HCT116 (cell line): Measurements from ENCODE around the gene CFB. TPM values are rescaled to one million over a fixed set of nuclear protein-coding genes. Genes with fewer than 3 reads are reported as not detected.

ENCODE experiments used
- ATAC-seq: fragments of 200-7000 bp; cut with Tn5 transposase; 2 replicates; pipeline ENCODE4 v1.9.1; 2020; ENCODE audit warnings: mild to moderate bottlenecking, moderate library complexity
- BruUV-seq: library from RNA; stranded (reverse); fragments of 400-500 nt; replicated peaks from 2 replicates; lab custom pipeline; 2021; lab: Mats Ljungman, UMichigan
- CTCF ChIA-PET: fragments of 300-600 bp; sonication (Branson Sonifier 250); formaldehyde crosslinking; loops from one replicate; lab custom pipeline; 2021; ENCODE audit warnings: antibody characterized with exemption; lab: Charles Lee
- POLR2A ChIA-PET: fragments of 300-600, 350-600 bp; sonication (Branson Sonifier 250); formaldehyde crosslinking; loops from one replicate; lab custom pipeline; 2021; ENCODE audit warnings: antibody characterized with exemption; lab: Charles Lee
- RAD21 ChIA-PET, 2 experiments: fragments of 300-600 bp; sonication (Branson Sonifier 250); formaldehyde crosslinking; loops; one replicate each; lab custom pipeline; 2023; ENCODE audit warnings: low total read pairs in 2 of 2; ENCODE audit not compliant: uncharacterized antibody in 2 of 2, unreplicated experiment in 2 of 2, low non-redundant PET in 1 of 2; lab: Charles Lee
- DNase-seq: peaks from one replicate; pipeline ENCODE4 v3.0.0-alpha.2; 2010; ENCODE audit warnings: low read depth, low spot score
- H2AFZ ChIP-seq: fragments of 200-600 bp; shearing (Covaris generic), sonication (generic); 2 replicates; pipeline ENCODE4 v1.6.1; 2017; ENCODE audit warnings: low read depth, mixed run types, mixed read lengths, antibody characterized with exemption, low read length; ENCODE audit not compliant: poor library complexity, severe bottlenecking
- H3K27ac ChIP-seq: 2 replicates; pipeline ENCODE4 v1.5.1; 2012; ENCODE audit warnings: low read depth, low read length
- H3K27me3 ChIP-seq: fragments of 200-600 bp; sonication (generic); 2 replicates; pipeline ENCODE4 v1.6.1; 2016; ENCODE audit warnings: mixed run types, low read length, mixed read lengths; ENCODE audit not compliant: insufficient read depth
- H3K36me3 ChIP-seq, 2 experiments: fragments of 200-500 bp in 1 of 2; fragments of 200-600 bp in 1 of 2; sonication (Bioruptor generic) in 1 of 2; sonication (generic) in 1 of 2; 2 replicates each; pipeline versions ENCODE4 v1.5.1 to v1.6.1; 2014 to 2016; ENCODE audit warnings: low read length in 2 of 2, inconsistent platforms in 1 of 2, mixed read lengths in 1 of 2, mixed run types in 1 of 2; ENCODE audit not compliant: insufficient read depth in 2 of 2, control insufficient read depth in 1 of 2
- H3K4me1 ChIP-seq, 2 experiments: fragments of 200-600 bp in 1 of 2; sonication (generic) in 1 of 2; 2 replicates each; pipeline versions ENCODE4 v1.5.1 to v1.6.1; 2012 to 2017; ENCODE audit warnings: low read length in 2 of 2, inconsistent platforms in 1 of 2, mild to moderate bottlenecking in 1 of 2, mixed read lengths in 1 of 2, mixed run types in 1 of 2, moderate library complexity in 1 of 2; ENCODE audit not compliant: insufficient read depth in 2 of 2, control insufficient read depth in 1 of 2
- H3K4me2 ChIP-seq: fragments of 200-600 bp; sonication (generic); 2 replicates; pipeline ENCODE4 v1.6.1; 2017; ENCODE audit warnings: mixed run types, low read length, mixed read lengths
- H3K4me3 ChIP-seq, 2 experiments: fragments of 200-600 bp in 1 of 2; sonication (generic) in 1 of 2; replicated peaks in 1 of 2; 2 replicates each; pipeline ENCODE4 v1.5.1; 2011 to 2016; ENCODE audit warnings: low read length in 2 of 2, control low read depth in 1 of 2, low read depth in 1 of 2, mild to moderate bottlenecking in 1 of 2, mixed read lengths in 1 of 2, mixed run types in 1 of 2
- H3K79me2 ChIP-seq: fragments of 200-600 bp; sonication (generic); 2 replicates; pipeline ENCODE4 v1.6.1; 2017; ENCODE audit warnings: mild to moderate bottlenecking, mixed run types, low read length, moderate library complexity, mixed read lengths; ENCODE audit not compliant: insufficient read depth
- H3K9ac ChIP-seq: fragments of 200-600 bp; sonication (generic); 2 replicates; pipeline ENCODE4 v1.6.1; 2016; ENCODE audit warnings: low read length, mixed read lengths
- H3K9me2 ChIP-seq: fragments of 200-600 bp; sonication (generic), shearing (Covaris generic); 2 replicates; pipeline ENCODE4 v1.6.1; 2017; ENCODE audit warnings: mixed run types, mild to moderate bottlenecking, moderate library complexity; ENCODE audit not compliant: insufficient read depth
- H3K9me3 ChIP-seq, 2 experiments: fragments of 200-500 bp in 1 of 2; fragments of 200-600 bp in 1 of 2; sonication (Bioruptor generic) in 1 of 2; sonication (generic) in 1 of 2; 2 replicates each; pipeline ENCODE4 v1.6.1; 2014 to 2017; ENCODE audit warnings: low read length in 2 of 2, mixed read lengths in 2 of 2, inconsistent platforms in 1 of 2, low read depth in 1 of 2, mild to moderate bottlenecking in 1 of 2, mixed run types in 1 of 2, moderate library complexity in 1 of 2; ENCODE audit not compliant: control insufficient read depth in 1 of 2, insufficient read depth in 1 of 2
- H4K20me1 ChIP-seq: fragments of 200-600 bp; sonication (generic), shearing (Covaris generic); 2 replicates; pipeline ENCODE4 v1.6.1; 2017; ENCODE audit warnings: mixed run types, mild to moderate bottlenecking, moderate library complexity; ENCODE audit not compliant: insufficient read depth
- ATF3 ChIP-seq: IDR thresholded peaks from 2 replicates; pipeline ENCODE4 v1.6.1; 2012
- ELF1 ChIP-seq: IDR thresholded peaks from 2 replicates; pipeline ENCODE4 v1.6.1; 2012; ENCODE audit warnings: low read depth, borderline replicate concordance
- EZH2phosphoT487 ChIP-seq: fragments of 200-600 bp; IDR thresholded peaks from 2 replicates; pipeline ENCODE4 v1.6.1; 2018; ENCODE audit warnings: antibody characterized with exemption, borderline replicate concordance
- JUND ChIP-seq: IDR thresholded peaks from 2 replicates; pipeline ENCODE4 v1.6.1; 2012
- MAX ChIP-seq: IDR thresholded peaks from 2 replicates; pipeline ENCODE4 v1.6.1; 2012
- POLR2A ChIP-seq: IDR thresholded peaks from 2 replicates; pipeline ENCODE4 v1.7.0; 2011; ENCODE audit warnings: borderline replicate concordance; ENCODE audit not compliant: insufficient read depth, insufficient read length; ENCODE audit errors: extremely low read depth
- RAD21 ChIP-seq: IDR thresholded peaks from 2 replicates; pipeline ENCODE4 v1.6.1; 2012; ENCODE audit warnings: low read depth, mild to moderate bottlenecking
- SIN3A ChIP-seq: IDR thresholded peaks from 2 replicates; pipeline ENCODE4 v1.6.1; 2012; ENCODE audit warnings: low read depth
- SP1 ChIP-seq: IDR thresholded peaks from 2 replicates; pipeline ENCODE4 v1.6.1; 2012; ENCODE audit warnings: low read depth
- TCF7L2 ChIP-seq: IDR thresholded peaks from 2 replicates; pipeline ENCODE4 v1.7.0; 2011; ENCODE audit warnings: borderline replicate concordance, inconsistent platforms; ENCODE audit not compliant: insufficient read depth, insufficient read length; ENCODE audit errors: extremely low read depth
- YY1 ChIP-seq: IDR thresholded peaks from 2 replicates; pipeline ENCODE4 v1.6.1; 2011; ENCODE audit warnings: low read length, low read depth, moderate library complexity, mild to moderate bottlenecking; ENCODE audit not compliant: insufficient replicate concordance; ENCODE audit errors: extremely low read depth
- ZBTB33 ChIP-seq: IDR thresholded peaks from 2 replicates; pipeline ENCODE4 v1.6.1; 2011; ENCODE audit warnings: mild to moderate bottlenecking, low read length, moderate library complexity; ENCODE audit not compliant: insufficient replicate concordance; ENCODE audit errors: extremely low read depth
- ZFX ChIP-seq: fragments of 450-650 bp; IDR thresholded peaks from 2 replicates; pipeline ENCODE4 v1.6.1; 2017
- ZNF274 ChIP-seq: fragments of 200-500 bp; sonication (Bioruptor generic); IDR thresholded peaks from 2 replicates; pipeline ENCODE4 v1.6.1; 2014; ENCODE audit warnings: mild to moderate bottlenecking, low read depth, low read length, inconsistent platforms
- intact Hi-C: fragments of 100-400 bp; cut with micrococcal nuclease; formaldehyde crosslinking; loops from 2 replicates; pipeline ENCODE4 v1.10.0; 2022
- total RNA-seq: library from RNA; stranded (reverse); gene quantifications from one replicate; pipeline ENCODE4 v1.2.1, GENCODE V29; 2021; ENCODE audit not compliant: unreplicated experiment

The CFB gene
- total RNA-seq, 1 experiment from 2014 or later, result 1.5 TPM

DNA sequence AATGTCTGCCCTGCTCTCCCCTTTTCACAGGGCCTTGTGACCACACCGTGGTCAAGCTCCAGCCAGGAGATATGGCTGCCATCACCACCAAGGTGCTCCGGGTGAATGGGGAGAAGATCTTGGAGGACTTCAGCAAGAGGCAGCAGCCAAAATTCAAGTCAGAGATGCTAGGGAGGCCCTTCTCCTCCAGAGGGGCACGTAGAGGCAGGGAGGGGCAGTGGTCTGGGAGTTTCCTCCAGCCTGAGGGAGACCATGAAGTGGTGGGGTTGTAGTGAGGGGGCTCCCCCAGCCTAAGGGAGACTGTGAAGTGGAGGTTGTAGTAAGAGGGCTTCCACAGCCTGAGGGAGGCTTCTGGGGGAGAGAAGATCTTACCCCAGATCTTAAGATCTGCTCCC, 22.0 kb downstream of the CFB start:
- DNase-seq, result no peak
- no peaks in the 10 kb centered on the region for H3K27me3 ChIP-seq
- no peaks in the 10 kb centered on the region for H4K20me1 ChIP-seq
- RAD21 ChIA-PET, result no interaction called here
- H3K27ac ChIP-seq, result no peak overlapping the region
- intact Hi-C loops, result no loop called here
- no peak for TF ChIP-seq TCF7L2
- no peak for TF ChIP-seq SIN3A
- TF ChIP-seq POLR2A, result no peak
- TF ChIP-seq JUND, result no peak
- no peak for TF ChIP-seq YY1
- no peak for TF ChIP-seq ATF3
- TF ChIP-seq, all 23 proteins: peak for 0
- Histone ChIP-seq H3K4me2 (no peak overlapping the region), H3K9me2 (no peaks in the 10 kb centered on the region), H3K9me3 (no peaks in the 10 kb centered on the region), H3K36me3 (peaks cover 31 to 39% of the 10 kb centered on the region in 2 experiments; a peak in 3 of 4 replicates), H3K79me2 (peaks cover 20% of the 10 kb centered on the region), H3K4me3 (no peak overlapping the region), H2AFZ (no peak overlapping the region), H3K4me1 (peaks cover 3 to 17% of the 10 kb centered on the region in 2 experiments; a peak in 3 of 4 replicates), H3K9ac (no peak overlapping the region)
- POLR2A ChIA-PET, result interaction anchor here (1.4 kb wide), 1 partner anchor 9 kb away, joined by 3 read pairs; the partner anchor contains the start of gene SKIC2
- ATAC-seq, result no peak
- CTCF ChIA-PET, result no interaction called here
- no TSS peak for BruUV-seq

GRCh38 chr6:31968326-31968725, 22.4 kb downstream of the CFB start:
- ChIA-PET POLR2A (interaction anchor here (1.4 kb wide), 1 partner anchor 9 kb away, joined by 3 read pairs; the partner anchor contains the start of gene SKIC2), CTCF (no interaction called here), RAD21 (no interaction called here)
- intact Hi-C loops, result no loop called here
- no peak overlapping the region for H3K27ac ChIP-seq
- no peak for ATAC-seq
- no peaks in the 10 kb centered on the region for H4K20me1 ChIP-seq
- H3K9ac ChIP-seq, result no peak overlapping the region
- H3K79me2 ChIP-seq, result peaks cover 24% of the 10 kb centered on the region
- no peaks in the 10 kb centered on the region for H3K27me3 ChIP-seq
- no peak for TF ChIP-seq ZBTB33
- TF ChIP-seq ZFX, result no peak
- no peak for TF ChIP-seq MAX
- no peak for TF ChIP-seq SP1
- TF ChIP-seq RAD21, result no peak
- TF ChIP-seq ELF1, result no peak
- no peak for TF ChIP-seq ATF3
- no peak for TF ChIP-seq EZH2phosphoT487
- TF ChIP-seq ZNF274, result no peak
- no peaks in the 10 kb centered on the region for H3K9me2 ChIP-seq
- DNase-seq, result no peak
- no peak overlapping the region for H3K4me3 ChIP-seq
- H3K4me1 ChIP-seq, result peaks cover 3 to 21% of the 10 kb centered on the region in 2 experiments; a peak in 3 of 4 replicates
- no peak overlapping the region for H2AFZ ChIP-seq
- peaks cover 28 to 39% of the 10 kb centered on the region in 2 experiments; a peak in 3 of 4 replicates for H3K36me3 ChIP-seq
- no peak overlapping the region for H3K4me2 ChIP-seq
- no TSS peak for BruUV-seq
- H3K9me3 ChIP-seq, result no peaks in the 10 kb centered on the region
